Endodermal cell (in vitro differentiated cells): ENCODE results near the gene PRSS8. TPM values are rescaled to one million over a fixed set of nuclear protein-coding genes. Genes with fewer than 3 reads are reported as not detected.

Experiments
- DNase-seq: peaks from one replicate; pipeline ENCODE4 v3.0.0-alpha.2; 2017
- H3K27ac ChIP-seq: 2 replicates; pipeline ENCODE4 v1.5.1; 2013; ENCODE audit warnings: mild to moderate bottlenecking, low read depth, low read length, moderate library complexity
- H3K27me3 ChIP-seq: 2 replicates; pipeline ENCODE4 v1.6.1; 2013; ENCODE audit warnings: mild to moderate bottlenecking, low read length, moderate library complexity; ENCODE audit not compliant: insufficient read depth, control insufficient read depth, poor library complexity, severe bottlenecking
- H3K36me3 ChIP-seq: 2 replicates; pipeline ENCODE4 v1.7.0; 2013; ENCODE audit warnings: mild to moderate bottlenecking, low read length, moderate library complexity; ENCODE audit not compliant: control insufficient read depth, insufficient read depth
- H3K4me1 ChIP-seq: one replicate; pipeline ENCODE4 v1.7.0; 2013; ENCODE audit warnings: low read length; ENCODE audit not compliant: control insufficient read depth, insufficient read depth
- H3K4me3 ChIP-seq: 2 replicates; pipeline ENCODE4 v1.5.1; 2013; ENCODE audit warnings: mild to moderate bottlenecking, low read length, moderate library complexity
- H3K9ac ChIP-seq: 2 replicates; pipeline ENCODE4 v1.6.1; 2013; ENCODE audit warnings: mild to moderate bottlenecking, low read length, moderate library complexity; ENCODE audit not compliant: poor library complexity, severe bottlenecking; ENCODE audit errors: extremely low read depth
- H3K9me3 ChIP-seq: 2 replicates; pipeline ENCODE4 v1.6.1; 2013; ENCODE audit warnings: mild to moderate bottlenecking, low read length, moderate library complexity; ENCODE audit not compliant: control insufficient read depth
- H3K27ac Mint-ChIP-seq: 2 replicates; pipeline ENCODE4 v1.8.0; 2020; ENCODE audit warnings: mixed read lengths
- H3K27me3 Mint-ChIP-seq: 2 replicates; pipeline ENCODE4 v1.8.0; 2021; ENCODE audit warnings: mild to moderate bottlenecking, mixed read lengths; ENCODE audit not compliant: insufficient read depth
- H3K36me3 Mint-ChIP-seq: 2 replicates; pipeline ENCODE4 v1.8.0; 2020; ENCODE audit warnings: low read depth, mixed read lengths
- H3K4me1 Mint-ChIP-seq: 2 replicates; pipeline ENCODE4 v1.8.0; 2020; ENCODE audit warnings: mixed read lengths
- H3K4me3 Mint-ChIP-seq: 2 replicates; pipeline ENCODE4 v1.8.0; 2020; ENCODE audit warnings: mild to moderate bottlenecking, moderate library complexity, mixed read lengths
- H3K9me3 Mint-ChIP-seq: 2 replicates; pipeline ENCODE4 v1.8.0; 2020; ENCODE audit warnings: mild to moderate bottlenecking, mixed read lengths
- CTCF ChIP-seq: fragments of 200-600 bp; sonication (generic); conservative IDR thresholded peaks from 2 replicates; pipeline ENCODE4 v1.5.0; 2021; ENCODE audit warnings: antibody characterized with exemption, mild to moderate bottlenecking
- WGBS, 2 experiments: methylation state at CpG; one replicate each; pipeline versions ENCODE4 v1.1.5 to v1.1.7; 2013; ENCODE audit warnings: missing lambda C conversion rate in 2 of 2, mixed read lengths in 1 of 2; ENCODE audit not compliant: insufficient coverage in 1 of 2, insufficient read length in 1 of 2; 5-methylcytosine and 5-hydroxymethylcytosine counted together
- total RNA-seq, 2 donors: library from RNA; stranded (reverse); fragmentation: NEBNext Ultra II Directional in 1 of 2; extraction: Animal tissue kit (Norgen Biotek cat#: 25700) in 1 of 2; gene quantifications; 2 replicates in 1 of 2; 3 replicates in 1 of 2; pipeline ENCODE4 v1.2.1, GENCODE V29; 2021

The PRSS8 gene
- total RNA-seq, 2 donors from 2014 or later = 79.7 to 80.1 TPM

GRCh38 chr16:31182391-31182790 lies 46.9 kb upstream of the PRSS8 start:
- no peak for DNase-seq
- Mint-ChIP-seq H3K4me1 (peaks cover 27% of the 10 kb centered on the region), H3K9me3 (no peaks in the 10 kb centered on the region), H3K27ac (peak overlapping the region; percentile 92), H3K4me3 (peak overlapping the region; percentile 94), H3K27me3 (no peaks in the 10 kb centered on the region), H3K36me3 (peaks cover 64% of the 10 kb centered on the region)
- Histone ChIP-seq H3K9ac (peak overlapping the region; percentile 96), H3K4me1 (no peaks in the 10 kb centered on the region), H3K36me3 (peaks cover 61% of the 10 kb centered on the region), H3K9me3 (no peaks in the 10 kb centered on the region), H3K27me3 (no peaks in the 10 kb centered on the region), H3K27ac (no peak overlapping the region), H3K4me3 (peak overlapping the region; percentile 97)
- 53 to 62% methylated on average over 7 of the region's 7 CpGs for WGBS, 2 experiments
- no peak for TF ChIP-seq CTCF

GRCh38 chr16:31181102-31181830 lies 45.7 kb upstream of the PRSS8 start:
- peaks cover 53% of the 10 kb centered on the region for H3K36me3 Mint-ChIP-seq
- peak overlapping the region; percentile 99 for H3K27ac ChIP-seq

GRCh38 chr16:31179747-31180459 lies 44.4 kb upstream of the PRSS8 start, which contains the start of gene FUS:
Gene FUS (plus strand): TSS chr16:31180139. CDS start chr16:31180215, 76 bp downstream.
- no peak for TF ChIP-seq CTCF
- H3K27ac Mint-ChIP-seq = peak within 1 kb of the TSS; percentile 100
- Histone ChIP-seq H3K4me1 (no peaks in the 10 kb centered on the region), H3K36me3 (peaks cover 36% of the 10 kb centered on the region), H3K27me3 (no peaks in the 10 kb centered on the region), H3K9me3 (no peaks in the 10 kb centered on the region), H3K4me3 (peak within 1 kb of the TSS; percentile 97), H3K9ac (peak within 1 kb of the TSS; percentile 96), H3K27ac (peak within 1 kb of the TSS; percentile 99)
- H3K27me3 Mint-ChIP-seq = no peaks in the 10 kb centered on the region
- peak within 1 kb of the TSS; percentile 94 for H3K4me3 Mint-ChIP-seq
- H3K36me3 Mint-ChIP-seq = peaks cover 39% of the 10 kb centered on the region
- WGBS, 2 experiments = 0 to 1% methylated on average over 18 to 69 of the region's 69 CpGs
- H3K9me3 Mint-ChIP-seq = no peaks in the 10 kb centered on the region
- peaks cover 27% of the 10 kb centered on the region for H3K4me1 Mint-ChIP-seq
- peak; percentile 93 for DNase-seq

More at GRCh38 chr16:31181102-31181830, 45.7 kb upstream of the PRSS8 start:
- TF ChIP-seq CTCF = no peak
- Histone ChIP-seq H3K4me1 (no peaks in the 10 kb centered on the region), H3K36me3 (peaks cover 50% of the 10 kb centered on the region), H3K4me3 (peak overlapping the region; percentile 97), H3K27me3 (no peaks in the 10 kb centered on the region), H3K9ac (peak overlapping the region; percentile 96), H3K9me3 (no peaks in the 10 kb centered on the region)
- Mint-ChIP-seq H3K4me3 (peak overlapping the region; percentile 94), H3K27me3 (no peaks in the 10 kb centered on the region), H3K4me1 (peaks cover 27% of the 10 kb centered on the region), H3K9me3 (no peaks in the 10 kb centered on the region), H3K27ac (peak overlapping the region; percentile 100)
- 1 to 4% methylated on average over 26 to 29 of the region's 31 CpGs for WGBS, 2 experiments
- DNase-seq = no peak
